SKM-1 (cell line): ENCODE data around the gene FMO3.

Experiments used
- DNase-seq: peaks from one replicate; lab custom pipeline; 2025; ENCODE audit not compliant: unreplicated experiment; lab: John Stamatoyannopoulos, UW

Gene FMO3

DNA sequence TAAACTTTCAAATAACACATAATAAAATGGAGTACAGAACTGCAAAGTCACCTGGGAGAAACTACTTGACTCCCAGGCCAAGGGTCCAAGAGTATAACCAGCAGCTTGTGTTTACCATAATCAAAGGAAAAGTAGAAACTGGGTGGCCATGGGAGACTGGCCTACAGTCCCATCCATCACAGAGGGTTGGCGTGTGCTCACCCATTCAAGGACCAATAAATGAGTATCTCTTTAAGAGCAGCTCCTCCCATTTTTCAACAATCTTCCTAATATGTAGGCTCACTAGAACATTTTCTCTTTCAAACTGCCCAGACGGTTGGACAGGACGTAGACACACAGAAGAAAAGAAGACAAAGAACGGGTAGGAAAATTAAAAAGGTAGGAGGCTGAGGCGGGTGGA lies at the start of gene FMO3:
Gene FMO3, plus strand, starts transcription at position 302 of the 400 bp plus-strand sequence. CDS start 1,754 bp downstream, outside the sequence.
- DNase-seq, result no peak

GRCh38 chr1:171048014-171048413 lies 42.7 kb upstream of the FMO3 start:
- no peak for DNase-seq

DNA sequence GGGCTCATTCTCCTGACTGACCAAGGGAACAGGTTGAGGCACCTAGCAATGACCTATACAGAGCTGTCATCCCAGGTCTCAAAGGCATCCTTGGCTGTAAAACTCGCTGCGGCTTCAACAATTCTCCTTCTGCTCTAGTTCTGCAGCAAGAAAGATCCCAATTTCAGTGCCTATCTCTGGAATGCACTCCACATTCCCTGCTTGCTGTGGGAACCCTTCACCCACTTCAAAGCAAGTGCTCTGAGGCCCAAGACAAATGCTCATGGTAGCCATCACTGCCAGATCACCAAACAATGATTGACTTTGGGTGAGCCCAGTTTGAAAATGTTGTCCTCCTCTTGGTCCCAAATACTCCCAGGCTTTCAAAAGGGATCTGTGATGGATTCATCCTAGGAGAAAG lies 37.7 kb upstream of the FMO3 start:
- no peak for DNase-seq

DNA sequence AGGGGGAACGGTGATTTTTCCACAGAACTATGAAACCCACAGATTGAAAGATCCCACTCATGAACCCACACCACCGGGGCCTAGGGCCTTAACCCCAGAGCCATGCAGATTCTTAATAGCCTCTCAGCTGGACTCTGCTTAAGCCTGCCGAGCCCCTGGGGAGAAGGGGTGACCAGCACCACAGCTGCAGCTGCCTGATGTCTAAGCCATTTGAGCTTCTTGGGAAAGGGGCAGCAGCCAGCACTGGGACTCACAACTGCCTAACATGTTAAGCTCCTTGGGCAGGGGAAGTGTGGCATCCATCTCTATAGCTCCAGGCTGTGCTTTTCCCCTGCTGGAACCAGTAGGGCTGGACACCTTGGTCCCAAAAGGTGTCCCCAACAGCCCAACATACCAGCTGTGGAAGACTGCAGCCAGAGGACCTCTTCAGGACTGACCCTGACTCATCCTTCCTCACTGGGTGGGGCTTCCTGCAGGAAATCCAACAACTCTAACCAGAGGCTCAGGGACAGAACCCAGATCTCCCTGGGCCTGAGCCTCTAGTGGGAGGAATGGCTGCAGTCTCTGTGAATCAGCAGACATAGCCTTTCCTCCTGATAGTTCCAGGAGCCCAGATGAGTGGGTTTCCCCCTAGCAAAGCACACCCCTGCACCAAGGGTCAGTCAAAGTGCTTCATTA lies 34.6 kb upstream of the FMO3 start:
- no peak for DNase-seq

DNA sequence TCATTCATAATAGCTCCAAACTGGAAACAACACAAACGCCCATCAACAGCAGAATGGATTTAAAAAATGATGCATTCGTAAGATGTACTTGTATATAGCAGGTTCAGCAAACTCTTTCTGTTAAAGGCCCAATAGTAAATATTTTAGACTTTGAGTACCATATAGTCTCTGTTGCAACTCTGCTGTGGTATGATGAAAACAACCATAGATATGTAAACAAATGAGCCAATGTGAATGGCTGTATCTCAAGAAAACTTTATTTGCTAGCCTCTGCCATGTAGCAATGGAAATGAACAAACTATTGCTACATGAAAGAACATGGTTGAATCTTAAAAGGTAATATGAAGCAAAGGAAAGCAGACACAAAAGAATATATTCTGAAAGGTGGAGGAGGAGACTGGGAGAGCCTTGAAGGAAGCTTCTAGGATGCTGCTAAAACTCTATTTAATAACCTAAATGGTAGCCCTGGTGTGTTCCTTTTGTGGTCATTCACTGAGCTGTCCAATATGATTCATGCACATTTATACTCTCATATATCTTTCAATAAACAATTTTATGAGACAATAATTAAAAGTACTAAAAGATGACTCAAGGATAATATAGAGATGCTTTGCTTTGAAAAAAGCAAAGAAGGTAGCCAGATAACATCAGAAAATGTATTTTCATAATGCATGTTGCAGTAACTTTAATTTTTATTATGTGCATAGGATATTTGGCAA lies 29.1 kb upstream of the FMO3 start:
- no peak for DNase-seq

DNA sequence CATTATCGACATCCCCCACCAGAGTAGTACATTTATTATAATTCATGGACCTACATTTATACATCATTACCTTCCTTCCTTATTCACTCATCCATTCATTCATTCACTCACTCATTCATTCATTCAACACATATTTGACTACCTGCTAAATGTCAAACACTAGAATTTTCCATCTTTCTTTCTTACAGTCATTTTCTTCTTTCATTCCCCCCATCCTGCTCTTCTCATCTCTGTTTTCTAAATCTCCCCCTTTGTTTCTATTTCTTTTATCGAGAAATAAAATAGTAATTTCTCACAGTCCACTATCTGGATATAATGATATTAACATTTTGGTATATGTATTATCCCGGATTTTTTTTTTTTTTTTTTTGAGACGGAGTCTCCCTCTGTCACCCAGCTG lies 27.8 kb upstream of the FMO3 start:
- DNase-seq, result no peak

DNA sequence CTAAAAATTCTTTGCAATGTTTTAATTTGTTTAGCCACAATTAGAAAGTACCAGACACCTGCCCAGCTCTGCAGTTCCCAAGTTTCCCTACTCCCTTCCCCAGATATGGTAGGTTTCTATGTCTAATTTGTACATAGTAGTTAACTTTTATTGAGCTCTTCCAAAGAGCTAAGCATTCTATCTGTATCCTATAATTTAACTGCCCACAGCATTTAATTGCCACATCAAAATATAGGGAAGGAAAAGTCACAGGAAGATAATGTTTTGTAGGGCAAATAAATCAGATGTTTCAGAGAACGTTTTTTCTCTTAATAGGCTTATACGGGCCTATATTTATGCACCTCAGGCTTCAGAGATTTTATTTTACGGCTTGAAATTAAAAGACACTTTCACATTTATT lies 15.7 kb upstream of the FMO3 start:
- no peak for DNase-seq

DNA sequence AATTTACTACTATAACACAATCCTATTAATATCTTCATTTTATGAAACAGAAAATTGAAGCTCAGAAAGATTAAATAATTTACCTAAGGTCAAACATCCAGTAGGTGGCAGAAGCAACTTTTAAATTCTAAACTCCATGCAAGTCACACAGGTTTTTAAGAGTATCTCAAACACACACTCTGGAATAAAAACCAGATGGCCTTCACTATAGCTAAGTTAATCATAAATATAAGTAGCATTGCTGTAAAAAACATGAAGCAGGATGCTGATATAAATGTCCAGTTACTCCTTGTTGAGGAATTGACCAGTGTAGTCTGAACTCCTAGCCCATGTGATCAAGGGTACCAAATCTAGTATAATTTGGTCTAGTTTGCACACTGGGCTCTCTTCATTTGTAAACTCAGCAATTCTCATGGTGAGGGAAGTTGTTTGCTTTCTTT lies 9.4 kb upstream of the FMO3 start:
- no peak for DNase-seq

GRCh38 chr1:171081763-171082201 lies 8.9 kb upstream of the FMO3 start:
- no peak for DNase-seq

GRCh38 chr1:171082606-171083005 lies 8.1 kb upstream of the FMO3 start:
- no peak for DNase-seq

GRCh38 chr1:171083222-171083621 lies 7.5 kb upstream of the FMO3 start:
- DNase-seq, result no peak

DNA sequence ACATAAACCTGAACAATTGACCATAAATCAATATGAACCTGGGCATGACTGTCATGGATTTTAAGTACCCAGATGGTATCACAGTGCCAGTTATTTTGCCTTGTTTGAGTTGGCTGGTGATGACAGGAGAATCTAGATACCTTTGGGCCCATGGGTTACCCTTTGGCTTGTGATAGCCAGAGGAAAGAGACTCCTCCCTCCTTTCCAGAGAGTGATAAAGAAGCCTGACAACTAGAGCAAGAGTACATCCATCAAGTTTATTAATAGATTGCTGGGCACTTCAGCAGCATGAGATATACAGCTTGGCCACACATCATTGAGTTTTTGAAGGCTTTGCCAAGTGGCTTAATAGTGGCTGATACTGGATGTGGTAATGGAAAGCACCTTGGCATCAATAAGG lies 6.6 kb upstream of the FMO3 start:
- no peak for DNase-seq

GRCh38 chr1:171084870-171085269 lies 5.8 kb upstream of the FMO3 start:
- DNase-seq, result no peak

DNA sequence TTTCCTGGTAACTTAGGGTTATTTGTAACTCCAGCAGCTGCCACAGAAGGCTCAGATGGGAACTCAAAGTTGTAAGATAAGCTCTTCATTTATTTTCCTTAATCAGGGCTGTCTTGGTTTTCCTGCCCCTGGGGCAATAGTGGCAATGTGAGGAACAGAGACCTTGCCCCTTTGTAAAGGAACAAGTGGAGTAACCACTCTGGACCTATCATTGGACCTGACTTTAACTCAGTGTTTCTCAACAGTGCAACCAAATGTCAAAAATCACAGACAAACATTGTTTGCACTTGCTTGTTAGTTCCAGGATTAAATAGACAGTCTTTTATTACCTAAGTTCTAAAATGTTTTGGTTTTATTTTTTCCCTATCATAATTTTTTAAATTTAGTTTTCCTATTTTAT lies 2.8 kb upstream of the FMO3 start:
- no peak for DNase-seq

DNA sequence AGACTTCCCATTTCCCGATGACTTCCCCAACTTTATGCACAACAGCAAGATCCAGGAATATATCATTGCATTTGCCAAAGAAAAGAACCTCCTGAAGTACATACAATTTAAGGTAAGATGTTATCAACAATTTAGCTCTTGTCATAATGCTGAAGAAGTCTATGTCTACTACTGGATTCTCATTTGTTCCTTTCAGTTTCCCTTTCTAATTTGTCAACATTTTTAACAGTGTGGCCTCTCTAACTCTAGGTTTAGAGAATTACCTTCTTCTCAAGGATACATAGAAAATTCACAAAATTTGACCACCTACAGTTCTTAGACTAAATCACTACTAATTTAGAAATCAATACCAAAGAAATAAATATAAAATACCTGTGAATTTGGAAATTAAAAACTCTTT lies 13.2 kb downstream of the FMO3 start:
- no peak for DNase-seq

DNA sequence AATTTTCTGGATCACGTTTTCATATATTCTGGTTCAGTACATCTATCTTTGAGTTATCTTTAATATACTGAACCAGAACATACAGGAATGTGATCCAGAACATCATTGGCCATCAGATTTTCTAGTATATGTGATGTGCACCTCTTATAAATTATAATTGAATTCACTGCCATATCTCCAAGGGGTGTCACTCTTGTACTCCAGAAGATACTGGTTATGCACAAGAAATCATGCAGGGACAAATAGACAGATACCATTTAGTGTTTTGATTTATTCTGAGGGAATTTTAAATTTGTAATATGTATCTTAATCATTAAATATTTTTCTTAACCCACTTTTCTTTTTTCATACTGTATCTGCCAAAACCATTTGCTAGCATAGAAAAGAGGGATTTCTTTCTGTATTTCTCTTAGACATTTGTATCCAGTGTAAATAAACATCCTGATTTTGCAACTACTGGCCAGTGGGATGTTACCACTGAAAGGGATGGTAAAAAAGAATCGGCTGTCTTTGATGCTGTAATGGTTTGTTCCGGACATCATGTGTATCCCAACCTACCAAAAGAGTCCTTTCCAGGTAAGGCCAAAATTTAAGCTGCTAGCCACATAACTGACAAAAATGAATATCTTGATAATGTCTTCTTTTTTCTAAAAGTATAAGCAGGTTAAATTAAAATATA lies 16.7 kb downstream of the FMO3 start:
- no peak for DNase-seq

DNA sequence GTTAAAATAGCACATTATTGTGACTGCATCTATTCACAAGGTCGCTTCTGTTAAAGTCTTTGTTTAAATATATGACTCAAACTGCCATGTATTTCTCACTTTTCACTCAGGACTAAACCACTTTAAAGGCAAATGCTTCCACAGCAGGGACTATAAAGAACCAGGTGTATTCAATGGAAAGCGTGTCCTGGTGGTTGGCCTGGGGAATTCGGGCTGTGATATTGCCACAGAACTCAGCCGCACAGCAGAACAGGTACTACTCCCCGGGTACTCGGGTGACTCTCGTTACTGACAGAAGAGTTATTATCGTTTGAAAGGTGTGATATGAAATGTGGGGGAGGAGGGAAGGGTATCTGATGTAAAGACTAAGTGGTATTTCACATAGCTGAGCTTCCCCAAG lies 17.3 kb downstream of the FMO3 start:
- DNase-seq, result no peak

- DNase-seq, result no peak
Observed at GRCh38 chr1:171109966-171110365, 19.3 kb downstream of the FMO3 start.

DNA sequence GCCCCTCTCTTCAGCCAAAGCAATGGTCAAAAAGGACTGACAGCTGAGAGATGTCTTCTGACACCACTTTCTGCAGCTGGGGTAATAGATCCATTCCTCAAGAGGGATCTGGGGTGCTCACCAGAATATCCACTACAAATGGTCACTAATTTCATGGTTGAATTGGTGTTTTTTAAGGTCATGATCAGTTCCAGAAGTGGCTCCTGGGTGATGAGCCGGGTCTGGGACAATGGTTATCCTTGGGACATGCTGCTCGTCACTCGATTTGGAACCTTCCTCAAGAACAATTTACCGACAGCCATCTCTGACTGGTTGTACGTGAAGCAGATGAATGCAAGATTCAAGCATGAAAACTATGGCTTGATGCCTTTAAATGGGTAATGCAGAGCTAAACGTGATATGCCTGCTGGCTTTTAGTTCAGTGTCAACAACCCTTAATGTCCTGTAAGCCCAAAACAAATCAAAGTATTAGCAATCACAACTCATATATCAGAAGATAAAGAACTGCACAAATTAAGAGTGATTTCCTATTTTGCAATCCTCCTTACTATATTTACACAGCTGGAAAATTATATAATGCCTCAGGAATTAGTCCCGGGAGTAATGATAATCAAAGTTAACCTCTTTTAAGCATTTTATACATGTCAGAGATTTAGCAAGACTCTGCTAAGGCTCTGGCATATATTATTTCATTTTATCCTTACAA lies 20.1 kb downstream of the FMO3 start:
- DNase-seq, result no peak

DNA sequence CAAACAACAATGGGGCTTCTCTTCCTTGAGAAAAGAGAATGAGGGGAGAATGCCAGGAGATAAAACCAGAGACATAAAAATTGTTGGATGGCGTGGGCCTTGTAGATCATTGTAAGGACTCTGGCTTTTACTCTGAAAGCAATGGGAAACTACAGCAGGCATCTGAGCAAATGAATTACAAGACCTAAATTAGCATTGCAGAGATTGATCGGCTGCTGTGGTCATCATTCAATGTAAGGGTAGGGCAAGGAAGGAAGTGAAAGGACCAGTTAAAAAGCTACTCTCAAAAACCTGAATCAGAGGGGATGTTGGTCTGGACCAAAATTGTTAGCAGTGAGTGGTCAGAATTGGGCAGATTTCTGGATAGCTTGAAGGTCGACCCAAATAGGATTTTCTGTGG lies 21.4 kb downstream of the FMO3 start:
- DNase-seq, result no peak

DNA sequence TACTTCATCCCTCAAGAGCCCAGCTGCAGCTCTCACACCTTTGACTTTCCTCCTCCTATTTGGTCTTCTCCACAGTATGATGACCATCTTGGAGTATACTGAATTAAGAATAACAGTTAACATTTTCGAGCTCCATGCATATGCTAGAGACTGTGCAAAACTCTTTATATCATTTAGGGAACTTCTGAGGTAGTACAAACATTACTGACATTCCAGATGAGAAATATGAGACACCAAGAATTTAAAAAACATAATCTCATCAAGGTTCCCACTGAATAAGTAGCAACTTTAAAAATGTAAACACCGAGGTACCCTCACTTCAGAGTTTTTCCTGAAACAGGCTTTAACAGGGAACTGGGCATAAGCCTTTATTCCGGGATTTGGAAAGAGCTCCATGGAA lies 22.7 kb downstream of the FMO3 start:
- DNase-seq, result no peak
